Astrocyte of the cerebellum (primary cell): ENCODE data around the gene GRAMD2B.
"Not testable (repeated sequence)": the region's sequence is repeated elsewhere in the genome, so short reads cannot be mapped to it uniquely, and the experiment has no call there.

ENCODE experiments used
- DNase-seq: peaks from one replicate; pipeline ENCODE4 v3.0.0-alpha.2; 2011; ENCODE audit warnings: low read depth
- H3K4me3 ChIP-seq: 2 replicates; pipeline ENCODE4 v1.5.1; 2011; ENCODE audit warnings: mild to moderate bottlenecking, low read depth, low read length, moderate library complexity
- in situ Hi-C: cut with HindIII; loops from 2 replicates; pipeline ENCODE4 v1.10.0; 2017; ENCODE audit warnings: low sequenced_read_pairs
- TF ChIP-seq, protein P1 (sequence below): IDR thresholded peaks from 2 replicates; pipeline ENCODE4 v1.5.1; 2012; ENCODE audit warnings: low read length, low read depth, moderate library complexity, mild to moderate bottlenecking; ENCODE audit errors: missing control alignments

GRAMD2B gene

DNA sequence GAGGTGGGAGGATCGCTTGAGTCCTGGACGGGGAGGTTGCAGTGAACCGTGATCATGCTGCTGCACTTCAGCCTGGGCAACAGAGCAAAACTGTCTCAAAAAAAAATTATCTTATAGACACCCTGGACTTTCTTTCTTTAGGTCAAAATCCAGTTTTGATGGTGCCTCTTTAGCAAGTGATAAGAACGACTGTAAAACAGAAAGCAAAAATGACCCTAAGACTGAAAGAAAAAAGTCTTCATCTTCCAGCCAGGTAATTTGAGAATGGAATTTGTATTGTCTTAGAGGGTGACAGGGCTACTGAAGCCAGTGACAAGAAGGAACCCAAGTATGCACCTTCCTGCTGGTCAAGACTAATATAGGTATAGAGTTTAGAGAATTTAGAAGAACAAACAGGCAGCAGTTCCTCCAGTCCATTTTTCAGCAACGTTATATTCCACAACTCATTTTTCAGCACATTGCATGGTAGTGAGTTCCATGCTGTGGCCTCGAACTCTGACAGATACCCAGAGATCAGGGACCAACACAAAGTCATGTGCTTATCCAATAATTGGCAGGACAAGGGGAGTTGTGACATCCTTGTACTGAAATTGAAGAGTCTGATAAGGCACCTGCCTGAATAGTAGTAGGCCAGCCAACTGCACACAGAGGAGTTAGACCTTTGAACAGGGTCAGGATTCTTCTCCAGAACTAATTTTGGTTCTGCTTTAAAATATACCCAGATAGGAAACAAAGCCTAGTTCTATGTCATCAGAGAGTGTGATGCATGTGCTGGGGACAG is 46.5 kb downstream of the GRAMD2B start:
- no peak overlapping the region for H3K4me3 ChIP-seq
- no peak for DNase-seq
- in situ Hi-C loops = no loop called here
- TF ChIP-seq, protein P1, sequence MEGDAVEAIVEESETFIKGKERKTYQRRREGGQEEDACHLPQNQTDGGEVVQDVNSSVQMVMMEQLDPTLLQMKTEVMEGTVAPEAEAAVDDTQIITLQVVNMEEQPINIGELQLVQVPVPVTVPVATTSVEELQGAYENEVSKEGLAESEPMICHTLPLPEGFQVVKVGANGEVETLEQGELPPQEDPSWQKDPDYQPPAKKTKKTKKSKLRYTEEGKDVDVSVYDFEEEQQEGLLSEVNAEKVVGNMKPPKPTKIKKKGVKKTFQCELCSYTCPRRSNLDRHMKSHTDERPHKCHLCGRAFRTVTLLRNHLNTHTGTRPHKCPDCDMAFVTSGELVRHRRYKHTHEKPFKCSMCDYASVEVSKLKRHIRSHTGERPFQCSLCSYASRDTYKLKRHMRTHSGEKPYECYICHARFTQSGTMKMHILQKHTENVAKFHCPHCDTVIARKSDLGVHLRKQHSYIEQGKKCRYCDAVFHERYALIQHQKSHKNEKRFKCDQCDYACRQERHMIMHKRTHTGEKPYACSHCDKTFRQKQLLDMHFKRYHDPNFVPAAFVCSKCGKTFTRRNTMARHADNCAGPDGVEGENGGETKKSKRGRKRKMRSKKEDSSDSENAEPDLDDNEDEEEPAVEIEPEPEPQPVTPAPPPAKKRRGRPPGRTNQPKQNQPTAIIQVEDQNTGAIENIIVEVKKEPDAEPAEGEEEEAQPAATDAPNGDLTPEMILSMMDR = no peak

DNA sequence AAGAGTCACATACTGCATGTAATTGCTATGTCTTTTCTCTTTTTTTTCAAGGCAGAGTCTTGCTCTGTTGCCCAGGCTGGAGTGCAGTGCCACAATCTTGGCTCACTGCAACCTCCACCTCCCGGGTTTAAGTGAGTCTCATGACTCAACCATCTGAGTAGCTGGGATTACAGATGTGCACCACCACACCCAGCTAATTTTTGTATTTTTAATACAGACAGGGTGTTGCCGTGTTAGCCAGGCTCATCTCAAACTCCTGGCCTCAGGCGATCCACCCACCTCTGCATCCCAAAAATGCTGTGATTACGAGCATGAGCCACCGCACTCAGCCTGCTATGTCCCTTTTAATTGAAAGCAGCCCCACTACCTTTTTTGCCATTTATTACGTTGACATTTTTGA is 47.3 kb downstream of the GRAMD2B start:
- H3K4me3 ChIP-seq, in situ Hi-C loops, DNase-seq: not testable (repeated sequence)

DNA sequence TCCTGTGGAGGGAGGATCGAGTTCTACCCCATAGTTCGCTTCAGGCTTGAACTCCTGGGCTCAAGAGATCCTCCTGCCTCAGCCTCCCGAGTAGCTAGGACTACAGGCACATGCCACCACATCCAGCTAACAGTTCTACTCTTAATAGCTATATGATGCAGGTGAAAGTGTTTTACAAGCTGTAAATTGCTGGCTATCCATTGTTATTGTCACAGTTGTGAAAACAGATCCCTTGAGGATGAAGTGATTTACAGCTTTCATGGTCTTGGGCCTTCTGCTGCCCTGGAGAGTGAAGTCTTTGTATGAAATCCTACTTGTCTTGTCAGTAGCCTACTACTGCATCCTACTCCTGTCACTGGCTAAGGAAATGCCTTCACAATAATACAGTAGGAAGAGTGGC is 48.0 kb downstream of the GRAMD2B start:
- TF ChIP-seq, protein P1 = no peak
- no peak for DNase-seq
- in situ Hi-C loops = no loop called here
- H3K4me3 ChIP-seq = no peak overlapping the region

DNA sequence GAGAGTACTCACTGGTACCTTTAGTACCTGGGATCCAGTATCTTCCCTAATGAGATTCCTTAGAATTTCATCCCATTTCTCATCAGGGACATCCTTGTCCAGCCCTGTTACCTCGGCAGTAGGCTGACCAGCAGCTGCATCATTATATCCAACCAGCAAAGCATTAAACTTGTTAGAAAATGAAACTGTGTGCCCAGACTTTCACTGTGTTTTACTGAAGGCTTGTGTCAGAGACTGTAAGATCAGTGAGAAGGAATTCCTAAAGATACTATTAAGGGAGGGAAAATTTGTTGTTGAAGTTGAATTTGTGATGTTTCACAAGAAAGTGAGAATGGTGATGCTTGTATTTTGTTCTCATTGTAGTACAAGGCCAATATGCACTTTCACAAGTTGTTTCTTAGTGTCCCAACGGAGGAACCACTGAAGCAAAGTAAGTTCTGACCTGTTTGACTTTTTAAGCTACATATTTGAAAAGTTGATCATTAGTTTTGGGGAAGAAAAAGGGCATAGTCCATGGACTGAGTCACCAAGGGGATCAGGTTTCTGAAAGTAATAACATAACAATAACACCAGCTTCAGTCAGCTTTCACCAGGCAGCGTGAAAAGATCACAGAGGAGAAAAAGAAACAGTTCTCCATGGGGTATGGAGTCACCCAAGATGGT is 48.8 kb downstream of the GRAMD2B start:
- no peak overlapping the region for H3K4me3 ChIP-seq
- DNase-seq = peak; percentile 53
- TF ChIP-seq, protein P1 = no peak
- in situ Hi-C loops = no loop called here

DNA sequence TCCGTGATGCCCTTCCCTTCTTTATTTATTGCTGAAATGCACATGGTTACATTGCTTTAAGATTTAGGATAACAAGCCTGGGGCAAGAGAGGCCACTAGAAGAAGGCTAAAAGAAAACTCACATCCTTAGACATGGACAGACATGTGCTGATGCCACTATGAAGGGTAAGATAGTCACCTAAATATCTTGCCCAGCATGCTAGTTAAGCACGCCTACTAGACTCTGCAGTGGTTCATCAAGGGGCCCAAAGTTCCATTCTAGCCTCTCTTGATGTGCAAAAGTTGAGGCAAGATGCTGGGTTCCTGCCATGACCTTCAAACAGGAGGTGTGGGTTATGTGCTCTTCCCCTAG is 49.3 kb downstream of the GRAMD2B start:
- TF ChIP-seq, protein P1 = no peak
- H3K4me3 ChIP-seq = no peak overlapping the region
- no peak for DNase-seq
- in situ Hi-C loops = no loop called here

DNA sequence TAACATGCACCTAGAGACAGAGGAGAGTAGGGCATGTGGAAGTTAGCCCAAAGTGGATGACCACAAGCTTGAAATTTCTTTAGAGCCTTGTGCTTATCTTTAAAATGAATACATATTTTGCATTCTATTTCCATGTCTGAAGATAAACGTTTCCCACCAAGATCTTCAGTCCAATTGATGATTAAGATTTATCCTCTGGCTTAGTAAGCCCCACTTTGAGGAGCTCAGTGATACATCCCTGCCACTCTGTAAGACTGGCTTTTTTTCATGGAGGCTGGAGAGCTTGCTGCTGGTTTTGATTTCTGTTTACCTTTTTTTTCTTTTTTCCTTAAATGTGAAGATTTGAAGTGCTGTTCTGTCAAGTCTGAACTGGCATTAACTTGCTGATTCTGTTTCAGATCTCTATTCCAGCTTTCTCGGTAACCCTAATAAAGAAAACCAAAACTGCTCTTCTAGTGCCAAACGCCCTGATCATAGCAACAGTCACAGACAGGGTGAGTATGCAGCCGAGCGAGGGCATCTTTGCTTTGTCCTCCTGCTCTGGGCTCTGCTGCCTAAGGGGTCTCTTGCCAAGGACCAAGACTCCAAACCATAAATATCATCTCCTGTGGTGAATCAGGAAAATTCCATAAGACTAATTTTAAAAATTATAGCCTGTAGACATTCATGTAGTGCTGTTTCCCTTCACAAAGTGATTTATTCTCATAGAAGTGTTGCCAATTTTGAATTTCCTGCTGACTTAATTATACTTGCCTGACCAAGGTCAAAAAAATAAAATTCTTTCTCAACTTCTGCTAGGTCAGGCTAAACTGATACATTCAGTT is 54.3 kb downstream of the GRAMD2B start:
- peak; percentile 47 for DNase-seq
- TF ChIP-seq, protein P1 = no peak

More for the DNA sequence above, 54.3 kb downstream of the GRAMD2B start:
- no peak overlapping the region for H3K4me3 ChIP-seq
- in situ Hi-C loops = loop anchor here (5.0 kb wide), 1 partner anchor 55 kb away; no protein-coding TSS in a partner anchor
